Stimulated activated CD4-positive, alpha-beta T cell treated with anti-CD3 and anti-CD28 coated beads, Interleukin-15, amount 100 ng/mL, for 24 hours (primary cell): ENCODE results near the gene BTRC.

Experiments
- DNase-seq: peaks from one replicate; pipeline ENCODE4 v3.0.0-alpha.2; 2020

Gene BTRC

GRCh38 chr10:101557541-101557940 is 203.6 kb downstream of the BTRC start:
- DNase-seq: no peak

GRCh38 chr10:101558204-101558603 is 204.2 kb downstream of the BTRC start:
- no peak for DNase-seq

GRCh38 chr10:101558671-101559595 is 205.0 kb downstream of the BTRC start:
- no peak for DNase-seq

GRCh38 chr10:101559596-101560297 is 205.8 kb downstream of the BTRC start:
- no peak for DNase-seq

GRCh38 chr10:101560298-101561067 is 206.5 kb downstream of the BTRC start:
- DNase-seq: no peak

- DNase-seq: no peak
Measured at GRCh38 chr10:101561068-101561915, 207.3 kb downstream of the BTRC start.

- DNase-seq: no peak
Measured at GRCh38 chr10:101562231-101562630, 208.3 kb downstream of the BTRC start.

- DNase-seq: no peak
Measured at GRCh38 chr10:101563007-101563406, 209.0 kb downstream of the BTRC start.

- no peak for DNase-seq
Measured at GRCh38 chr10:101563497-101564040, 209.6 kb downstream of the BTRC start.

- no peak for DNase-seq
Measured at GRCh38 chr10:101564490-101564991, 210.6 kb downstream of the BTRC start.

- no peak for DNase-seq
Measured at GRCh38 chr10:101565370-101565900, 211.5 kb downstream of the BTRC start.

- no peak for DNase-seq
Measured at GRCh38 chr10:101565936-101566332, 212.0 kb downstream of the BTRC start.

- peak; percentile 29 for DNase-seq
Measured at GRCh38 chr10:101566333-101567164, 212.6 kb downstream of the BTRC start.

GRCh38 chr10:101567165-101568006 is 213.4 kb downstream of the BTRC start:
- no peak for DNase-seq

- DNase-seq: no peak
Measured at GRCh38 chr10:101568054-101568745, 214.2 kb downstream of the BTRC start.

- no peak for DNase-seq
Measured at GRCh38 chr10:101569323-101569621, 215.3 kb downstream of the BTRC start.

- DNase-seq: peak; percentile 86
Measured at GRCh38 chr10:101569622-101570427, 215.9 kb downstream of the BTRC start.
